Left lung (tissue), 10 donors: ENCODE measurements around the gene FANK1. TPM values are rescaled to one million over a fixed set of nuclear protein-coding genes. Genes with fewer than 3 reads are reported as not detected.

Source experiments
- ATAC-seq: fragments of 200-7000 bp; cut with Tn5 transposase; one replicate; pipeline ENCODE4 v1.9.1; 2020; ENCODE audit warnings: moderate library complexity
- DNase-seq, 4 donors: peaks; one replicate each; pipeline ENCODE4 v3.0.0-alpha.2; 2013 to 2020
- H3K27ac ChIP-seq, 2 donors: fragments of 200-600 bp; sonication (generic) in 1 of 2; one replicate each; pipeline versions ENCODE4 v1.5.0 to v1.8.0; 2020 to 2021
- H3K27me3 ChIP-seq, 2 donors: fragments of 200-600 bp; sonication (generic) in 1 of 2; one replicate each; pipeline versions ENCODE4 v1.5.0 to v1.8.0; 2020 to 2021
- H3K36me3 ChIP-seq, 2 donors: fragments of 200-600 bp; sonication (generic) in 1 of 2; one replicate each; pipeline versions ENCODE4 v1.5.0 to v1.8.0; 2020 to 2021
- H3K4me1 ChIP-seq, 2 donors: fragments of 200-600 bp; one replicate each; pipeline ENCODE4 v1.8.0; 2021
- H3K4me3 ChIP-seq, 2 donors: fragments of 200-600 bp; sonication (generic) in 1 of 2; one replicate each; pipeline versions ENCODE4 v1.5.0 to v1.8.0; 2020 to 2021; ENCODE audit warnings: mild to moderate bottlenecking in 1 of 2
- H3K9me3 ChIP-seq, 2 donors: fragments of 200-600 bp; sonication (generic) in 1 of 2; one replicate each; pipeline versions ENCODE4 v1.5.0 to v1.8.0; 2020 to 2021
- CTCF ChIP-seq, 2 donors: fragments of 200-600 bp; sonication (generic) in 1 of 2; IDR thresholded peaks; one replicate each; pipeline versions ENCODE4 v1.5.0 to v1.8.0; 2021; ENCODE audit warnings: antibody characterized with exemption in 2 of 2
- intact Hi-C, 2 donors: fragments of 100-400 bp; cut with DNase I; formaldehyde crosslinking; loops; one replicate each; pipeline versions ENCODE4 v1.11.2 to v1.14.2; 2022
- polyA plus RNA-seq, 6 donors: library from polyadenylated mRNA; unstranded; fragments of 120-200 nt; gene quantifications; one replicate each; pipeline ENCODE4 v1.2.1, GENCODE V29; 2013; ENCODE audit not compliant: insufficient read length in 6 of 6
- total RNA-seq, 2 donors: library from RNA; stranded (reverse); fragmentation: NEBNext Ultra II Directional; extraction: Animal tissue kit (Norgen Biotek cat#: 25700); gene quantifications; one replicate each; pipeline ENCODE4 v1.2.1, GENCODE V29; 2021
- donor health status: DM: no; HTN: yes; CAD: no.
- donor health status: DM: no; HTN: no; CAD: no.

FANK1 gene
- total and polyA plus RNA-seq, 8 donors, result 4.3 to 12.1 (median 8.4) TPM

DNA sequence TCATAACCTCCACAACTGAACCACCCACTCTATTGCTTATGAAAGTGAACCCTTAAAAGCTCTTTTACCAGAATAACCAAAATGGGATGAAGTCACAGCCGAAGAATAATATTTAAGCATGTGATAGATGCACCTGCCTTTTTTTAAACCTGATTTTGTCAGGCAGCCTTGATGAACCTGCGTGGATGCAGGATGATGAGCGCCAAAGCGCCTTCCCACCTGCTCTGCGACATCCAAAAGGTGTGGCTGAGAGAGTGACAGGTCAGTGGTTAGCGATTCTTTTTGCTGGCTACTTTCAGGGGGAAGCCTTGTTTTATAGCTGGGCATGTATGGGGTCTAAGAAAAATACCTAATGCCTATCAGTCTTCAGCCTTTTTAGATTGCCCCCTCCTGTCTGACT is 157.8 kb downstream of the FANK1 start:
- H3K4me3 ChIP-seq, result no peak overlapping the region
- no peak for ATAC-seq
- H3K27ac ChIP-seq, result no peak overlapping the region
- no peak for TF ChIP-seq CTCF (IDR thresholded peaks at IDR 0.05)
- H3K27me3 ChIP-seq, result peaks cover 0 to 14% of the 10 kb centered on the region in 2 donors
- H3K36me3 ChIP-seq, result no peaks in the 10 kb centered on the region
- intact Hi-C loops, result no loop called here
- H3K9me3 ChIP-seq, result no peaks in the 10 kb centered on the region
- H3K4me1 ChIP-seq, result peaks cover 5 to 14% of the 10 kb centered on the region in 2 donors
- no peak for DNase-seq

DNA sequence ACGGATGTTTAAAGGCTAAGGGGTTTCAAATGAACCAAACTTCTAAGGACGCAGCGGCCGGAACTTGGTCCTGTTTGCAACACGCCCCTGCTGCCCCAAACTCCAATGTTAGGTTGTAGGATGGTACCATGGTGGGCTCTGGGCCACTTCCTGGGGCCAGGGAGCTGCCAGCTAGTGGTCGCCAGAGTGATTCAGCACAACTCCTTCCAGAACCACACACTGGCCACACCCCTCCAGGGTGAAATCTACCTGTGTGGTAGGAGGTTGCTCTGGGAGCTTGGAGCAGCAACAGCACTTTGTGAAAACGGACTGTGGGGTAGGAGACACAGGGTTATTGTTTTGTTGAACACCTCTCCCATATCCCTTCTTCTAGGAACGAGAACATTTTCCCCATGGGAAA is 161.1 kb downstream of the FANK1 start:
- no peak for ATAC-seq
- intact Hi-C loops, result no loop called here

DNA sequence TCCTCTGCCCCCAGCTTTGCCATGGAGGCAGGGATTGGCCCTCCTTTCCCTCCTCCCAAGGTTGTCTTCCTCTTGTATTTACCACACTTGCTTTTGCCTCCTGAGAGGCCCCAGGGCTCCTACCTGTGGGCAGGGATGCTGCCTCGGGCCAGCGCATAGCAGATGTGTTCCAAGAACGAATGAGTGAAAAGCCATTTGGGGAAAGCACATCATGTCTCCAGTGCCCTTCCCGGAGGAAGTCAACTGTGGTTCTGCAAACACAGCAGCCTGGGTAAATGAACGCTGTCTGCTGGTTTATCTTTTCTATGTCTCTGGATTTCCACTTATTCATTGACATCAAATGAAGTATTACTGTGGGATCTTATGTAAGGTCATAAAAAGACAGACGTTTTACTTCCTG is 161.7 kb downstream of the FANK1 start:
- TF ChIP-seq CTCF (IDR thresholded peaks at IDR 0.05), result no peak
- Histone ChIP-seq H3K4me3 (no peak overlapping the region), H3K4me1 (peaks cover 0 to 4% of the 10 kb centered on the region in 2 donors), H3K9me3 (no peaks in the 10 kb centered on the region), H3K36me3 (no peaks in the 10 kb centered on the region), H3K27ac (no peak overlapping the region), H3K27me3 (peaks cover 0 to 14% of the 10 kb centered on the region in 2 donors)
- intact Hi-C loops, result no loop called here
- no peak for DNase-seq
- no peak for ATAC-seq

More for the DNA sequence above, 161.1 kb downstream of the FANK1 start:
- H3K27me3 ChIP-seq, result peaks cover 0 to 14% of the 10 kb centered on the region in 2 donors
- no peak for DNase-seq
- H3K36me3 ChIP-seq, result no peaks in the 10 kb centered on the region
- no peaks in the 10 kb centered on the region for H3K9me3 ChIP-seq
- H3K4me1 ChIP-seq, result no peaks in the 10 kb centered on the region
- H3K27ac ChIP-seq, result no peak overlapping the region
- no peak overlapping the region for H3K4me3 ChIP-seq
- no peak for TF ChIP-seq CTCF (IDR thresholded peaks at IDR 0.05)

- intact Hi-C loops, result no loop called here
- Histone ChIP-seq H3K9me3 (no peaks in the 10 kb centered on the region), H3K4me1 (peaks cover 0 to 8% of the 10 kb centered on the region in 2 donors), H3K27me3 (peaks cover 0 to 14% of the 10 kb centered on the region in 2 donors), H3K36me3 (no peaks in the 10 kb centered on the region), H3K4me3 (no peak overlapping the region), H3K27ac (no peak overlapping the region)
- DNase-seq (no peak), ATAC-seq (no peak)
- TF ChIP-seq CTCF (IDR thresholded peaks at IDR 0.05), result no peak
Measured at GRCh38 chr10:126058507-126058906, 162.1 kb downstream of the FANK1 start.

Other genes with a start within 250 kb of the FANK1 start
- gene TEX36, start 213.4 kb upstream of the FANK1 start, total RNA-seq, result under 1 TPM in 1 of 2 donors, not detected in 1; 0.26 TPM
- not detected for gene TEX36, start 213.4 kb upstream of the FANK1 start, polyA plus RNA-seq
- gene EDRF1, start 176.9 kb upstream of the FANK1 start, total RNA-seq, result 10 to 100 TPM; 19.9 to 24.2 TPM
- 10 to 100 TPM; 53.9 to 70.1 (median 61.7) TPM for gene EDRF1, start 176.9 kb upstream of the FANK1 start, polyA plus RNA-seq
- gene MMP21, start 120.7 kb upstream of the FANK1 start, total RNA-seq, result under 1 TPM; 0.13 to 0.32 TPM
- gene MMP21, start 120.7 kb upstream of the FANK1 start, polyA plus RNA-seq, result 1 to 10 TPM in 2 of 6 donors, under 1 TPM in 4; 0.49 to 1.2 (median 0.92) TPM
- 10 to 100 TPM; 42.0 to 45.3 TPM for gene UROS, start 73.3 kb upstream of the FANK1 start, total RNA-seq
- gene UROS, start 73.3 kb upstream of the FANK1 start, polyA plus RNA-seq, result 10 to 100 TPM; 60.5 to 73.0 (median 68.9) TPM
- gene BCCIP, start 73.0 kb upstream of the FANK1 start, total RNA-seq, result 10 to 100 TPM; 39.4 to 52.9 TPM
- gene BCCIP, start 73.0 kb upstream of the FANK1 start, polyA plus RNA-seq, result 10 to 100 TPM; 74.7 to 86.2 (median 78.4) TPM
- 10 to 100 TPM; 31.0 to 32.0 TPM for gene DHX32, start 15.3 kb upstream of the FANK1 start, total RNA-seq
- 10 to 100 TPM; 26.2 to 28.0 (median 27.4) TPM for gene DHX32, start 15.3 kb upstream of the FANK1 start, polyA plus RNA-seq